NCI-H226 (cell line): Measurements from ENCODE around the gene AP1B1.

Experiments
- DNase-seq: peaks from one replicate; pipeline ENCODE4 v3.0.0-alpha.2; 2015

The AP1B1 gene

GRCh38 chr22:29290061-29290460 is 98.3 kb downstream of the AP1B1 start:
- DNase-seq = no peak

- no peak for DNase-seq
Observed at GRCh38 chr22:29288837-29289236, 99.5 kb downstream of the AP1B1 start.

GRCh38 chr22:29284196-29284595 is 104.2 kb downstream of the AP1B1 start:
- no peak for DNase-seq

- no peak for DNase-seq
Observed at GRCh38 chr22:29277927-29278326, 110.4 kb downstream of the AP1B1 start.
